ENCODE results near the gene SAMD14. TPM values are rescaled to one million over a fixed set of nuclear protein-coding genes. Genes with fewer than 3 reads are reported as not detected.

Gene SAMD14
- polyA plus RNA-seq, 5 donors: 13.3 to 19.7 (median 16.6) TPM

DNA sequence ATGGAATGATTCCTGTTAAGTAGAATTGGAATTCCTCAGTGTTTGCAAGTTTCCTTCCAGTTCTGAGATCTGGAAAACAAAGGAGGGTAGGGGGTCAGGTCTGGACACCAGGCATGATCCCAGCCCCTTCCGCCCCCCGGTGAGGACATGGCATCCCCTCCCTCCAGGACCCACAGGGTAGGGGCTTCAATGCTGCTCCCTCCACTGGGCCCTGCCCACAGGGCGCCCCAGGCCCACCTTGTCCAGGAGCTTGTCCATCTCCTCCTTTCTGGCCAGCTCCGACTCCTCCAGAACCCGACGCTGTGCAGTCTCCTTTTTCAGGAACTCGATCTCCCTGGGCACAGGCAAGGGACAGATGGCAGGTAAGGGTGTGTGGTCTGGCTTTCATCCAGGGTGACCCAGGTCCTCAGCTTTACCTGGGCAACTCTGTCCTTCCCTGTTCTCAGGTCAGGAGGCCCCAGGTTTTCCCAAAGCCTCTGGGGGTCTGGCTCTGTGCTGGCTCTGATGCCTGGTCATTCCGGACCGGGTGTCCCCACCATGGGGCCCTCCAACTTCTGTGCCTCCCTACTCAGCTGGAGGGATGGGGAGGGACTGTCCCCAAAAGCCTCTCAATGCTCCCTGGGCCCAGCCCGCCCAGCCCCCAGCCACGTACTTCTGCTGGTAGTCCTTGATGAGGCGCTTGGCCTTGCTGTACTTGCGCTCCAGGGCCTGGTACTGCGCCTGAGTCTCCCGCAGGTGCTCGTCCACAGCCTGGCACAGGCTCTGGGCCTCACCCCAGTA lies 5.5 kb upstream of the SAMD14 start:
- DNase-seq: no peak

DNA sequence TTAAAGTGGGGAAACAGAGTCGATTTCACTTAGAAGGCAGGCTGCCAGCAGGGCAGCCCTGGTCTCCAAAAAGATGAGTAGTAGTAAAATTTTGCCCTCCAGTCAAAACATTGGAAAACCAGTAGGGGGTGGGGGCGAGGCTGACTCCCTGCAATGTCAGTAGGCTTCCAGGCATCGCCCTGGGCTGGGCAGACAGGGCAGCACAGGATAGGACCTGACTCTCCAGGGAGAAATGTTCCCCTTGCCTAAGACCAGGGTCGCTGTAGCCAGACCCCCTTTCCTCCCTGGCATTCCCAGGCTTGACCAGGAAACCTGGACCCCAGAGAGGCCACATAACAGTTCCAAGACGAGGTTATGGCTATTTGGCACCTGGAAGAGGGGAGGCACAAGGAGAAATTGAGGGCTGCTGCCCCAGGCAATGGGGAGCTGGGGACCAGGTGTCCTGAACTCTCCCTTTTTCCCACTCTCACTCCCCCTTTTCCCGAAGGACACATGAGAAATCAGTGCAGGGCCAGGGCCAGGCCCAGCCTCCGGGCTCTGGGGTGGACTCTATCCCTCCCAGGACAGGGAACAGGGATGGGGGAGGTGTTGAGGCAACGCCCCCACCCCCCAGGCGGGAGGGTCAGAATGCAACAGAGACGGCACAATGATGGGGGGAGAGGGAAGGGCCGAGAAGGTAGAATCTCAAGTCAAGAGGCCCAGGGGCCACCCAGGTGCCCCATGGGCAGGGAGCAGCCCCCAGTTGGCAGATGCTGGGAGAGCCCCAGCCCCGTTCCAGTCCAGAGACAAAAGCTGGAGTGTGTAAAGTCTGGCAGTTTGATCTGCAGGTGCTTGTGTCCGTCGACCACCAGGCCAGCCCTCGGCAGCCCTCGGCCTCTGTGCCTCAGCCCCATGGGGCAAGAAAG lies 4.5 kb upstream of the SAMD14 start:
- no peak for DNase-seq

DNA sequence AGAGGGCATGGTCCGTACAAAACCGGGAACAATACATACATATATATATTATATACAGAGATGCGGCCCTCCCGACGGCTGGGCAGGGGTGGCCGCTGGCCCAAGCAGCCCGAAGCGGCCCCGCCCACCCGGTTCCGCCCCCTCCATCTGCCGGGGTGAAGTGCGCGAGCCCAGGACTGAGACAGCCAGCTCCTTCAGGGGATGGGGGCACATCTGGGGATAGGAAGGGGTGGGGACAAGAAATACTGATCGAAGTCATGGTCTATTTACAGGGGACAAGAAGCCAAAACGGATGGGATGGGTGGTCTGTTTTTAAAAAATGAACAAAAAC lies 3.8 kb upstream of the SAMD14 start:
- DNase-seq: no peak

- no peak for DNase-seq
Observed at GRCh38 chr17:50133028-50133768, 3.2 kb upstream of the SAMD14 start.

- DNase-seq: no peak
Observed at GRCh38 chr17:50132104-50132794, 2.3 kb upstream of the SAMD14 start.

GRCh38 chr17:50130559-50131305 lies 772 bp upstream of the SAMD14 start:
- no peak for DNase-seq

- no peak for DNase-seq
Observed at GRCh38 chr17:50129353-50129727, 620 bp downstream of the SAMD14 start.

GRCh38 chr17:50128441-50129352 lies 1.3 kb downstream of the SAMD14 start:
- peak in 1 of 2 donors; percentile 48 for DNase-seq

- no peak for DNase-seq
Observed at GRCh38 chr17:50127697-50128361, 2.1 kb downstream of the SAMD14 start.

DNA sequence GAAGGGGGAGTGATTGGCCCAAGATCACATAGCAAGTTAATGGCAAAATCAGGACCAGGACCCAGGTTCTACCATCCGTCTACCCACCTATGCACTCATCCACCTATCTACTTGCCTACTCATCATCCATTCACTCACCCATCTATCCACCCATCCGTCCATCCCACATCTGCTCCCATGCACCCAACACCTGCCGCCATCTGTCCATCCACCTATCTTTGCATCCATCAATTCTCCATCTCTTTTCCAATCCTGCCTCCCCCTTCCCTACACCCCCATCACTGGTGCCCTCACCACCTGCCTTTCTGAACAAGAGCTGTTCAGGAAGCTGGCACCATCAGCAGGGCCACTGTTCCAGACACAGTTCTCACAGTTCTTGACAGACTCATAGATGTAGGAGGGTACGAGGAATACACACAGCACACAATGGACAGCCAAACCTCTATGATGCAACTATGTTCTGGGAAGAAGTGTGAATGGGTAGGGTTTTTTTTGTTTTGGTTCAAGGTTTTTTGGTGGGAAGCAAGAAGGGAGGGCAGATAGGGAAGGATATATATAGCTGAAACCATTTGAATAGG lies 4.5 kb downstream of the SAMD14 start:
- DNase-seq: no peak

DNA sequence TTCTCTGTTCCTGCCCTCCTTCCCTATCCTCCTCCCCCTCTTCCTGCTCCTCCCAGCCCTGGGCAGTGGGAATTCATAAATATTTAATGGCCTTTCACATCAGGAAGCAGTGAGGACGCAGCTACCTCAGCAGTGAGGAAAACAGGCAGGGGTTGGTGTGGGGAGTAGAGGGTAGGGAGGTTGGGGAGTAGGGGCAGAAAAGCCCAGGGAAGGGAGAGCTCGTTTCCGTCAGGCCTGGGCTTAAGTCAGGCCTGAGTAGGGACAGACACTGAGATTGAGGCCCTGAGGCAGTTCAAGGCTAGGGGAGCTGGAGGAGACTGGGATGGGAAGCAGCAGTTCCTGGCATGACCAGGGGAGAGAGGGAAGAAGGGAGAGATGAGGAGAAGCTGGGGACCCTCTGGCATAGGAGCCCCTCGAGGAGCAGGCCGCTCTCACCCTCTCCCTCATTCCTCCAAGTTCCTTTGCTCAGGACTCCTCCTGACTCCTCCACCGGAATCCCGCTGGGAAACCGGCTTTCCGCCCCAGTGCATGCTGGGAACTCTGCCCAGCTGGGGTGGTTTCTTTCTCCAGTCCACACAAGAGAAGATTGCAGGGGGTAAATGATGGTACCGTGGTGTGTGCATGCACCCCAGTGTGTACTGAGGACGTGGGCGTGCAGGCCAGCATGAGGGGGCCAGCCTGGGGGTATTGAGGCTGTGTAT lies 6.2 kb downstream of the SAMD14 start:
- DNase-seq: no peak

- no peak for DNase-seq
Observed at GRCh38 chr17:50122945-50123344, 7.0 kb downstream of the SAMD14 start.

DNA sequence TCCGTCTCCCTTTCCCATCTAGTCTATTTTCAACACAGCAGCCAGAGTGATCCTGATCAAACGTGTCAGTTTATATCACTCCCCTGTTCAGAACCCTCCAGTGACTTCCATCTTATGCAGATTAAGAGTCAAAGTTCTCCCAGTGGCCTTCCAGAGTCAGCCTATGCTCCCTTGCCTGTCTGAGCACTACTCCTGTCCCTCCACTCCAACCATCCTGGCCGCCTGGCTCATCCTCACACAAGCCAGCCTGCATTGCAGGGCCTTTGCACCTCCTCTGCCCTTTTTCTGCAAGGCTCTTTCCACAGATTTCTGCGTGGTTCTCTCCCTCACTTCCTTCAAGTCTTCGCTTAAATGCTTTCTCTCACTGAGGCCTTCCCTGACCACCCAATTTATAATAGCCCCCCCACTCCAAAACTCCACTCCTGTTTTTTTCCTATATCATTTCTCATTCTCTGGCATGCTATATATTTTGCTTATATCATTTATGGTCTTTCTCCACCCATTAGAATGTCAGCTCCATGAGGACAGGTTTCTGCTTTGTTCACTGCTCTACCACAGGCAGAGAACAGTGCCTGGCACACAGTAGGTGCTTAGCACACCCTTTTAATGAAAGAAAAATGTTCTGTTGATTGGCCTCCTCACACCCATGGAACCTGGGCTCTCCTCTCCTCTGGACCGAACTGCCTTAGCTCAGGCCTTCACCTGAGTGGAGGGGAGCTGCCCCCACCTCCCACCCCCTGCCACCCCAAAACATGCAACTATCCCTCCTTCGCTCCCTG lies 9.3 kb downstream of the SAMD14 start:
- DNase-seq: no peak

GRCh38 chr17:50118828-50119218 lies 11.1 kb downstream of the SAMD14 start:
- no peak for DNase-seq

DNA sequence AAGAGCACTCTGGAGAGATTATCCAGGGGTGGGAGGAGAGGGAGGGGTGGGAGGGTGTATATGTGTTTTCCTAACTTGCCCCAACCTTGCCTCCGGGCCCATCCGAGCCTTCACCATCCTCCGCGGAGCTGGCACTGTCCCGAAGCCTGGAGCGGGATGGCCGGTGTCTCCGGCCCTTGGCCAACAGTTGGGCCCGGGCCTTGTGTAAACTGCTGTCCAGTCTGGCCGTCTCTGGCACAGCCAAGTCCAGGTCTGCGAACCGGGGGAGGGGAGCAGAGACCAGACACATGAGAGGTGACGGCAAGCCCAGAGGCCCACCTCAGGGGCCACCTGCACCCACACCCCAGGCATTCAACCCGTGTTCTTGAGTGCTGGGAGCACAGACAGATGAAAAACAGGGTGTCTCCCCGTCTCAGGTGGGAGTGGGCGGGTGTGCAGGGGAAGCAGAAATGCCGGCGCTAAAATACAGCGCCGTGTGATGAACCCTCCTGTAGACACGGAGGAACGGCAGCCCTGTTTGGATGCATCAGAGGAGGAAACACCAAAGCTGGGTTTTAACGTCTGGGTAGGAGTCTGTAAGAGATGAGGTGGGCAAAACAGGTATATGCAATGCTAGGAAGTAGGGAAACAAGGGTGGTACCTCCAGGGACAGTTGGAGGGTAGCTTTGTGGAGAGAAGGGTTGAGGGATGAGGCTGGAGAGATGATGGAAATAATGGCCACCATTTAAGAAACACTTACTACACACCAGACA lies 11.7 kb downstream of the SAMD14 start:
- DNase-seq: no peak

- DNase-seq: no peak
Observed at GRCh38 chr17:50117202-50118051, 12.5 kb downstream of the SAMD14 start.

Measured in right lung (tissue), 5 donors.